Measurements from ENCODE around the gene OR8D2.

- TF ChIP-seq, protein P1, sequence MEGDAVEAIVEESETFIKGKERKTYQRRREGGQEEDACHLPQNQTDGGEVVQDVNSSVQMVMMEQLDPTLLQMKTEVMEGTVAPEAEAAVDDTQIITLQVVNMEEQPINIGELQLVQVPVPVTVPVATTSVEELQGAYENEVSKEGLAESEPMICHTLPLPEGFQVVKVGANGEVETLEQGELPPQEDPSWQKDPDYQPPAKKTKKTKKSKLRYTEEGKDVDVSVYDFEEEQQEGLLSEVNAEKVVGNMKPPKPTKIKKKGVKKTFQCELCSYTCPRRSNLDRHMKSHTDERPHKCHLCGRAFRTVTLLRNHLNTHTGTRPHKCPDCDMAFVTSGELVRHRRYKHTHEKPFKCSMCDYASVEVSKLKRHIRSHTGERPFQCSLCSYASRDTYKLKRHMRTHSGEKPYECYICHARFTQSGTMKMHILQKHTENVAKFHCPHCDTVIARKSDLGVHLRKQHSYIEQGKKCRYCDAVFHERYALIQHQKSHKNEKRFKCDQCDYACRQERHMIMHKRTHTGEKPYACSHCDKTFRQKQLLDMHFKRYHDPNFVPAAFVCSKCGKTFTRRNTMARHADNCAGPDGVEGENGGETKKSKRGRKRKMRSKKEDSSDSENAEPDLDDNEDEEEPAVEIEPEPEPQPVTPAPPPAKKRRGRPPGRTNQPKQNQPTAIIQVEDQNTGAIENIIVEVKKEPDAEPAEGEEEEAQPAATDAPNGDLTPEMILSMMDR (conservative IDR thresholded peaks at IDR 0.05): no peak
- no peak for TF ChIP-seq ZFX (IDR thresholded peaks at IDR 0.05)
Observed at GRCh38 chr11:124301548-124301947, 18.4 kb downstream of the OR8D2 start.

Data from C4-2B (cell line).